Skeletal muscle satellite cell (primary cell): ENCODE data around the gene TTLL10.

Experiments
- H3K27me3 ChIP-seq: 2 replicates; pipeline ENCODE4 v1.7.0; 2013; ENCODE audit warnings: low read length; ENCODE audit not compliant: control insufficient read depth, insufficient read depth
- H3K36me3 ChIP-seq: 2 replicates; pipeline ENCODE4 v1.7.0; 2013; ENCODE audit warnings: mild to moderate bottlenecking, control low read depth, low read length; ENCODE audit not compliant: insufficient read depth
- H3K4me1 ChIP-seq: 2 replicates; pipeline ENCODE4 v1.7.0; 2013; ENCODE audit warnings: low read length; ENCODE audit not compliant: control insufficient read depth, insufficient read depth
- H3K4me2 ChIP-seq: 2 replicates; pipeline ENCODE4 v1.7.0; 2013; ENCODE audit warnings: mild to moderate bottlenecking, low read length
- H3K4me3 ChIP-seq: 2 replicates; pipeline ENCODE4 v1.7.0; 2013; ENCODE audit warnings: low read length
- H3K9ac ChIP-seq: 2 replicates; pipeline ENCODE4 v1.7.0; 2013; ENCODE audit warnings: mild to moderate bottlenecking, low read depth, low read length, moderate library complexity
- H3K9me3 ChIP-seq: replicated peaks from 2 replicates; pipeline ENCODE4 v1.7.0; 2013; ENCODE audit warnings: mild to moderate bottlenecking, control low read depth, low read length

Gene TTLL10

GRCh38 chr1:1207571-1207892 lies 33.9 kb downstream of the TTLL10 start:
- Histone ChIP-seq H3K9ac (no peak overlapping the region), H3K4me1 (peaks cover 27% of the 10 kb centered on the region), H3K9me3 (no peaks in the 10 kb centered on the region), H3K36me3 (no peaks in the 10 kb centered on the region), H3K27me3 (peaks cover 17% of the 10 kb centered on the region), H3K4me2 (peak overlapping the region; percentile 82), H3K4me3 (no peak overlapping the region)

GRCh38 chr1:1208713-1209433 lies 35.2 kb downstream of the TTLL10 start:
- peak overlapping the region; percentile 56 for H3K4me3 ChIP-seq
- H3K4me2 ChIP-seq = peak overlapping the region; percentile 82

GRCh38 chr1:1210726-1211540 lies 37.3 kb downstream of the TTLL10 start:
- H3K9ac ChIP-seq = no peak overlapping the region
- peaks cover 14% of the 10 kb centered on the region for H3K27me3 ChIP-seq
- H3K9me3 ChIP-seq = no peaks in the 10 kb centered on the region
- peaks cover 31% of the 10 kb centered on the region for H3K4me1 ChIP-seq
- H3K36me3 ChIP-seq = peaks cover 8% of the 10 kb centered on the region
- H3K4me3 ChIP-seq = no peak overlapping the region
- no peak overlapping the region for H3K4me2 ChIP-seq

More at GRCh38 chr1:1208713-1209433, 35.2 kb downstream of the TTLL10 start:
- Histone ChIP-seq H3K27me3 (peaks cover 17% of the 10 kb centered on the region), H3K9me3 (no peaks in the 10 kb centered on the region), H3K9ac (no peak overlapping the region), H3K4me1 (peaks cover 34% of the 10 kb centered on the region), H3K36me3 (no peaks in the 10 kb centered on the region)

- H3K9me3 ChIP-seq = no peaks in the 10 kb centered on the region
- no peak overlapping the region for H3K9ac ChIP-seq
- no peak overlapping the region for H3K4me3 ChIP-seq
- peaks cover 13% of the 10 kb centered on the region for H3K36me3 ChIP-seq
- H3K4me1 ChIP-seq = peaks cover 23% of the 10 kb centered on the region
- H3K27me3 ChIP-seq = peaks cover 5% of the 10 kb centered on the region
- no peak overlapping the region for H3K4me2 ChIP-seq
Observed at GRCh38 chr1:1211541-1212441, 38.1 kb downstream of the TTLL10 start.

- Histone ChIP-seq H3K9ac (no peak overlapping the region), H3K27me3 (no peaks in the 10 kb centered on the region)
Observed at GRCh38 chr1:1212780-1213344, 39.2 kb downstream of the TTLL10 start.

GRCh38 chr1:1213345-1214265 lies 39.9 kb downstream of the TTLL10 start, which contains the start of gene TNFRSF4:
TSS of gene TNFRSF4 (minus strand) at chr1:1214153. CDS start at chr1:1214127, 26 bp downstream.
- Histone ChIP-seq H3K4me1 (peaks cover 14% of the 10 kb centered on the region), H3K4me2 (no peak within 1 kb of the TSS), H3K4me3 (no peak within 1 kb of the TSS), H3K36me3 (peaks cover 30% of the 10 kb centered on the region), H3K9me3 (no peaks in the 10 kb centered on the region), H3K9ac (no peak within 1 kb of the TSS), H3K27me3 (no peaks in the 10 kb centered on the region)

More at GRCh38 chr1:1212780-1213344, 39.2 kb downstream of the TTLL10 start:
- H3K4me1 ChIP-seq = peaks cover 20% of the 10 kb centered on the region
- H3K4me3 ChIP-seq = no peak overlapping the region
- H3K36me3 ChIP-seq = peaks cover 22% of the 10 kb centered on the region
- H3K9me3 ChIP-seq = no peaks in the 10 kb centered on the region
- H3K4me2 ChIP-seq = peak overlapping the region; percentile 52

- H3K4me3 ChIP-seq = no peak overlapping the region
- H3K9me3 ChIP-seq = no peaks in the 10 kb centered on the region
- peaks cover 7% of the 10 kb centered on the region for H3K4me1 ChIP-seq
- H3K9ac ChIP-seq = no peak overlapping the region
- H3K36me3 ChIP-seq = peaks cover 38% of the 10 kb centered on the region
- no peak overlapping the region for H3K4me2 ChIP-seq
- H3K27me3 ChIP-seq = no peaks in the 10 kb centered on the region
Observed at GRCh38 chr1:1215080-1215676, 41.5 kb downstream of the TTLL10 start.

- H3K36me3 ChIP-seq = peaks cover 46% of the 10 kb centered on the region
- no peaks in the 10 kb centered on the region for H3K27me3 ChIP-seq
- H3K4me3 ChIP-seq = no peak overlapping the region
- H3K9ac ChIP-seq = no peak overlapping the region
- H3K4me1 ChIP-seq = peaks cover 7% of the 10 kb centered on the region
- H3K4me2 ChIP-seq = no peak overlapping the region
- H3K9me3 ChIP-seq = no peaks in the 10 kb centered on the region
Observed at GRCh38 chr1:1215881-1216605, 42.4 kb downstream of the TTLL10 start.

GRCh38 chr1:1216770-1217620 lies 43.3 kb downstream of the TTLL10 start:
- H3K4me1 ChIP-seq = peaks cover 7% of the 10 kb centered on the region
- H3K4me2 ChIP-seq = no peak overlapping the region
- H3K4me3 ChIP-seq = no peak overlapping the region
- no peaks in the 10 kb centered on the region for H3K9me3 ChIP-seq
- no peak overlapping the region for H3K9ac ChIP-seq
- peaks cover 49% of the 10 kb centered on the region for H3K36me3 ChIP-seq
- H3K27me3 ChIP-seq = no peaks in the 10 kb centered on the region
